Gastroesophageal sphincter (tissue), 4 donors: ENCODE measurements around the gene ACOT7. TPM values are rescaled to one million over a fixed set of nuclear protein-coding genes. Genes with fewer than 3 reads are reported as not detected.

Experiments
- ATAC-seq: fragments of 150-250 bp; one replicate; pipeline ENCODE4 v1.9.1; 2016; ENCODE audit warnings: mild to moderate bottlenecking, moderate library complexity
- H3K27ac ChIP-seq, 4 donors: fragments of 200-600 bp; sonication (generic) in 3 of 4; 1 replicate in 3 of 4; 2 replicates in 1 of 4; pipeline ENCODE4 v1.5.1; 2016 to 2019
- H3K27me3 ChIP-seq: fragments of 200-600 bp; sonication (generic); one replicate; pipeline ENCODE4 v1.5.1; 2019
- H3K36me3 ChIP-seq, 2 donors: fragments of 200-600 bp; sonication (generic); one replicate each; pipeline ENCODE4 v1.5.1; 2019; ENCODE audit warnings: control low read depth in 1 of 2
- H3K4me1 ChIP-seq, 3 donors: fragments of 200-600 bp; sonication (generic); 1 replicate in 2 of 3; 2 replicates in 1 of 3; pipeline ENCODE4 v1.5.1; 2016 to 2019; ENCODE audit warnings: control low read depth in 2 of 3
- H3K4me3 ChIP-seq, 2 donors: fragments of 200-600 bp; sonication (generic); one replicate each; pipeline ENCODE4 v1.5.1; 2019; ENCODE audit warnings: mild to moderate bottlenecking in 1 of 2, moderate library complexity in 1 of 2
- H3K9me3 ChIP-seq, 3 donors: fragments of 200-600 bp; sonication (generic); one replicate each; pipeline ENCODE4 v1.5.1; 2017 to 2019; ENCODE audit warnings: control low read depth in 2 of 3
- CTCF ChIP-seq, 4 experiments: fragments of 200-600 bp in 2 of 4; fragments of 450-650 bp in 2 of 4; sonication (generic) in 1 of 4; IDR thresholded peaks; one replicate each; pipeline ENCODE4 v1.5.1; 2017 to 2019; ENCODE audit warnings: antibody characterized with exemption in 4 of 4, mild to moderate bottlenecking in 2 of 4, moderate library complexity in 2 of 4
- EP300 ChIP-seq: sonication (generic); formaldehyde crosslinking; IDR thresholded peaks from one replicate; pipeline ENCODE4 v1.6.1; 2017; ENCODE audit warnings: antibody characterized with exemption, mild to moderate bottlenecking
- POLR2A ChIP-seq, 2 donors: fragments of 450-650 bp; IDR thresholded peaks; one replicate each; pipeline ENCODE4 v1.6.1; 2017; ENCODE audit warnings: antibody characterized with exemption in 2 of 2, mild to moderate bottlenecking in 2 of 2, moderate library complexity in 1 of 2
- POLR2AphosphoS5 ChIP-seq: sonication (generic); formaldehyde crosslinking; IDR thresholded peaks from one replicate; pipeline ENCODE4 v1.6.1; 2017; ENCODE audit warnings: antibody characterized with exemption
- WGBS, 2 donors: methylation state at CpG; one replicate each; pipeline ENCODE4 v1.1.5; 2018; ENCODE audit warnings: low coverage in 1 of 2; 5-methylcytosine and 5-hydroxymethylcytosine counted together
- total RNA-seq, 4 donors: library from RNA; depleted of rRNA; stranded (reverse); fragments of >200 nt; gene quantifications; one replicate each; pipeline ENCODE4 v1.1.0, GENCODE V29; 2016

The ACOT7 gene
- total RNA-seq, 4 donors from 2014 or later, result 22.3 to 32.5 (median 25.0) TPM

- H3K27ac ChIP-seq, result no peak overlapping the region
- ATAC-seq, result no peak
- no peaks in the 10 kb centered on the region for H3K36me3 ChIP-seq
- no peaks in the 10 kb centered on the region for H3K9me3 ChIP-seq
- peaks cover 65% of the 10 kb centered on the region for H3K27me3 ChIP-seq
- H3K4me1 ChIP-seq, result no peaks in the 10 kb centered on the region
- TF ChIP-seq CTCF (IDR thresholded peaks at IDR 0.05) (no peak), POLR2AphosphoS5 (no peak), EP300 (no peak), POLR2A (IDR thresholded peaks at IDR 0.05) (no peak)
- H3K4me3 ChIP-seq, result no peak overlapping the region
- WGBS, 2 donors, result 80 to 92% methylated on average over 6 to 8 of the region's 13 CpGs
These were observed 16.8 kb upstream of the ACOT7 start for GRCh38 chr1:6410248-6410893.

- Histone ChIP-seq H3K27ac (no peak overlapping the region), H3K9me3 (no peaks in the 10 kb centered on the region), H3K4me1 (no peaks in the 10 kb centered on the region), H3K36me3 (no peaks in the 10 kb centered on the region), H3K4me3 (no peak overlapping the region), H3K27me3 (peaks cover 65% of the 10 kb centered on the region)
- no peak for TF ChIP-seq EP300
- no peak for TF ChIP-seq CTCF (IDR thresholded peaks at IDR 0.05)
- TF ChIP-seq POLR2AphosphoS5, result no peak
- no peak for TF ChIP-seq POLR2A (IDR thresholded peaks at IDR 0.05)
- no peak for ATAC-seq
- WGBS, 2 donors, result 60% methylated on average over 1 of the region's 6 CpGs; no CpG with 5 or more reads in 1 of the 2 donors
These were observed 16.2 kb upstream of the ACOT7 start for GRCh38 chr1:6409733-6410132.

DNA sequence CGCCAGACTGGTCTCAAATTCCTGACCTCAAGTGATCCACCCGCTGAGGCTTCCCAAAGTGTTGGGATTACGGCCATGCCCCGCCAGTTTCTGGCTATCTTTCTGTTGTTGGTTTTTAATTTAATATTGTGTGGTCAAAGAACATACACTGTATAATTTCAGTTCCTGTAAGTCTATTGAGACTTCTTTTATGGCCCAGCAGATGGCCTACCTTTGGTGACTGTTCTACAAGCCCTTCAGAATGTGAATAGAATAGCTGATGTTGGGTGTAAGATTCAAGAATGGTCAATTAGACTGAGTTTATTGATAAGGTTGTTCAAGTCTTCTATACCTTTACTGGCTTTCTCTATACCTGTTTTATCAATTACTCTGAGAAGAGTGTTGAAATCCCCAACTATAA, 15.5 kb upstream of the ACOT7 start:
- H3K9me3 ChIP-seq, result no peaks in the 10 kb centered on the region
- H3K4me3 ChIP-seq, result no peak overlapping the region
- ATAC-seq, result no peak
- no peak for TF ChIP-seq CTCF (IDR thresholded peaks at IDR 0.05)
- no peak for TF ChIP-seq POLR2A (IDR thresholded peaks at IDR 0.05)
- no peak for TF ChIP-seq POLR2AphosphoS5
- TF ChIP-seq EP300, result no peak
- no peak overlapping the region for H3K27ac ChIP-seq
- 90% methylated on average over 4 of the region's 4 CpGs; no CpG with 5 or more reads in 1 of the 2 donors for WGBS, 2 donors
- H3K27me3 ChIP-seq, result peaks cover 59% of the 10 kb centered on the region
- no peaks in the 10 kb centered on the region for H3K4me1 ChIP-seq
- H3K36me3 ChIP-seq, result no peaks in the 10 kb centered on the region

GRCh38 chr1:6408023-6408422, 14.5 kb upstream of the ACOT7 start:
- H3K4me3 ChIP-seq, result no peak overlapping the region
- H3K4me1 ChIP-seq, result no peaks in the 10 kb centered on the region
- WGBS, 2 donors, result 67 to 78% methylated on average over 2 to 6 of the region's 6 CpGs
- no peak for ATAC-seq
- no peaks in the 10 kb centered on the region for H3K36me3 ChIP-seq
- H3K9me3 ChIP-seq, result no peaks in the 10 kb centered on the region
- H3K27me3 ChIP-seq, result peaks cover 49% of the 10 kb centered on the region
- TF ChIP-seq CTCF (IDR thresholded peaks at IDR 0.05), result no peak
- TF ChIP-seq POLR2A (IDR thresholded peaks at IDR 0.05), result no peak
- TF ChIP-seq POLR2AphosphoS5, result no peak
- no peak for TF ChIP-seq EP300
- H3K27ac ChIP-seq, result no peak overlapping the region

- Histone ChIP-seq H3K4me1 (no peaks in the 10 kb centered on the region), H3K27me3 (peaks cover 9% of the 10 kb centered on the region), H3K27ac (no peak overlapping the region), H3K4me3 (no peak overlapping the region), H3K36me3 (no peaks in the 10 kb centered on the region), H3K9me3 (no peaks in the 10 kb centered on the region)
- ATAC-seq, result no peak
- TF ChIP-seq CTCF (IDR thresholded peaks at IDR 0.05) (no peak), POLR2AphosphoS5 (no peak), POLR2A (IDR thresholded peaks at IDR 0.05) (no peak)
- WGBS, 2 donors, result 51% methylated on average over 6 of the region's 6 CpGs; no CpG with 5 or more reads in 1 of the 2 donors
These were observed 8.1 kb upstream of the ACOT7 start for GRCh38 chr1:6401673-6402072.
